Endothelial cell (in vitro differentiated cells): Measurements from ENCODE around the gene PNPLA1. TPM values are rescaled to one million over a fixed set of nuclear protein-coding genes. Genes with fewer than 3 reads are reported as not detected.

Experiments used
- DNase-seq: peaks from one replicate; pipeline ENCODE4 v3.0.0; 2021; ENCODE audit warnings: low spot score
- H3K27ac Mint-ChIP-seq: one replicate; pipeline ENCODE4 v1.8.0; 2021; ENCODE audit warnings: mixed read lengths, inconsistent platforms; ENCODE audit not compliant: unreplicated experiment
- H3K27me3 Mint-ChIP-seq: one replicate; pipeline ENCODE4 v1.8.0; 2021; ENCODE audit warnings: mild to moderate bottlenecking, moderate library complexity, mixed read lengths, inconsistent platforms; ENCODE audit not compliant: unreplicated experiment
- H3K36me3 Mint-ChIP-seq: one replicate; pipeline ENCODE4 v1.8.0; 2021; ENCODE audit warnings: mild to moderate bottlenecking, low read depth, mixed read lengths, inconsistent platforms; ENCODE audit not compliant: unreplicated experiment
- H3K4me1 Mint-ChIP-seq: one replicate; pipeline ENCODE4 v1.8.0; 2021; ENCODE audit warnings: mild to moderate bottlenecking, mixed read lengths, inconsistent platforms; ENCODE audit not compliant: unreplicated experiment
- H3K4me3 Mint-ChIP-seq: one replicate; pipeline ENCODE4 v1.8.0; 2021; ENCODE audit warnings: mild to moderate bottlenecking, mixed read lengths, inconsistent platforms; ENCODE audit not compliant: unreplicated experiment
- H3K9me3 Mint-ChIP-seq: one replicate; pipeline ENCODE4 v1.8.0; 2021; ENCODE audit warnings: mixed read lengths, inconsistent platforms; ENCODE audit not compliant: unreplicated experiment
- CTCF ChIP-seq: fragments of 200-600 bp; sonication (generic); IDR thresholded peaks from one replicate; pipeline ENCODE4 v1.5.0; 2021; ENCODE audit warnings: antibody characterized with exemption; ENCODE audit not compliant: unreplicated experiment
- total RNA-seq: library from RNA; stranded (reverse); fragmentation: NEBNext Ultra II Directional; extraction: Animal tissue kit (Norgen Biotek cat#: 25700); gene quantifications from one replicate; pipeline ENCODE4 v1.2.1, GENCODE V29; 2021; ENCODE audit not compliant: unreplicated experiment

Gene PNPLA1
- total RNA-seq, 1 donor from 2014 or later = not detected

DNA sequence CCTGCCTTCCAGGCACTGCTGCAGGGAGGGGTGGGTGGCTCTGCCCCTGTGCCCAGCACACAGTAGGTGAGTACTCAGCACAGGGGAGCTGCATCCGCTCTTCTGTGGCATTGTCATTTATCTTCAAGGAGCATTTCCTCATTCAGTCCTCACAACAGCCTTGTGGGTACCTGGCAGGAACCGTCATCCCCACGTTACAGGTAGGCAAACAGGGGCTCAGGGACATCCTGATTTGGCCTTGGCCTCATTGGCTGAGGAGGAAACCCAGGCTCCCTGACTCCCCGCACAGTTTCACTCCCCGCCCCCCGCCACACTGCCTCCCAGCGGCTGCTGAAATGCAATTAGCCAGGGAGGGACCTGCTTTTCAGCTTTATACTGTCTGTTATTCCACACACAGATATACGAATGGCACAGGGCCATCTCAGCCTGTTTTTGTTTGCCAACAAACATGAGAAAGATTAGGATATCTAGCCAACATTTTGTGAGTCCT lies 24.2 kb upstream of the PNPLA1 start:
- H3K4me3 Mint-ChIP-seq = no peak overlapping the region
- H3K36me3 Mint-ChIP-seq = no peaks in the 10 kb centered on the region
- no peak for TF ChIP-seq CTCF
- DNase-seq = no peak
- H3K27me3 Mint-ChIP-seq = peaks cover 10% of the 10 kb centered on the region
- no peaks in the 10 kb centered on the region for H3K9me3 Mint-ChIP-seq
- H3K4me1 Mint-ChIP-seq = peaks cover 18% of the 10 kb centered on the region
- H3K27ac Mint-ChIP-seq = peak overlapping the region; percentile 90

GRCh38 chr6:36246506-36247268 lies 23.2 kb upstream of the PNPLA1 start:
- H3K4me1 Mint-ChIP-seq = peaks cover 18% of the 10 kb centered on the region
- peaks cover 10% of the 10 kb centered on the region for H3K27me3 Mint-ChIP-seq
- peak overlapping the region; percentile 48 for H3K27ac Mint-ChIP-seq
- no peaks in the 10 kb centered on the region for H3K36me3 Mint-ChIP-seq
- H3K9me3 Mint-ChIP-seq = no peaks in the 10 kb centered on the region
- DNase-seq = no peak
- TF ChIP-seq CTCF = no peak
- peak overlapping the region; percentile 22 for H3K4me3 Mint-ChIP-seq

DNA sequence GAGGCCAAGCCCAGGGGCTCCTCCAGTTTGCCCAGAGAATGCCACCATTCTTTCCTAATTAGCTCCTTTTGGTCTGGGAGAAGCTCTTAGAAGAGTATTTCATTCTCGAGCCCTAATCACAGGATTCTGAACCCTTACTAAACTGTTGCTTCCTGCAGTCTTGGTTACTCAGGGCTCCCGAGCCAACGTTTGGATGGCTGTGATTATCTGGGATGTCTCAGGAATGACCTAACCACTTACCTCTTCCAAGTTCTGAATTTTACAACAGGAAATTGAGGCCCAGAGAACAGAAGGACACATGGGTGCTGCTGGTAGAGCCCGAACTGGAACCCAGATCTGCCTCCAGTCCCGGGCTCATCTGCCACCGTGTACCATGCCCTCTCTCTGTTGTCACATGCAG lies 22.2 kb upstream of the PNPLA1 start:
- Mint-ChIP-seq H3K36me3 (no peaks in the 10 kb centered on the region), H3K4me3 (no peak overlapping the region), H3K4me1 (peaks cover 16% of the 10 kb centered on the region), H3K27me3 (peaks cover 9% of the 10 kb centered on the region), H3K27ac (no peak overlapping the region), H3K9me3 (no peaks in the 10 kb centered on the region)
- DNase-seq = no peak
- TF ChIP-seq CTCF = no peak

DNA sequence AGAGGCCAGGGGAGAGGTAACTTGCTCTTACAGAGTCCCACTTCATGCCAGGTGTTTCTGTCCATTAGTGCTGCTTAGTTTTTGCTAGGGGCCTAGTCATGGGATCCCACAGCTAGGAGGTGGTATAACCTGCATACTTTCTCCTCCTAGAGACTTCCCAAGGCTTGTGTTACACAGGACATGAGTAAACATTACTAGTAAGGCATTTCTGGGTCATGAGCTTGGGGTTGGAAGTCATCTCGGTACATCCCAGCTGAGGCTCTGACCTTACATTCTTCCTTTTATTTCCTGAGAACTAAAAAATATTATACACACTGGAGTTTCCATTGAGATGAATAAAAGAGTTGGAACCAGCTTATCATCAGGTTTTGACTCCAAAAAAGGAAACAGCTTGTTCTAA lies 20.9 kb upstream of the PNPLA1 start:
- Mint-ChIP-seq H3K9me3 (no peaks in the 10 kb centered on the region), H3K36me3 (no peaks in the 10 kb centered on the region), H3K27ac (no peak overlapping the region)

More for the DNA sequence above, 20.9 kb upstream of the PNPLA1 start:
- Mint-ChIP-seq H3K4me1 (peaks cover 16% of the 10 kb centered on the region), H3K4me3 (no peak overlapping the region), H3K27me3 (peaks cover 7% of the 10 kb centered on the region)
- TF ChIP-seq CTCF = no peak
- DNase-seq = no peak
